Measurements from ENCODE around the gene CACNA2D1. TPM values are rescaled to one million over a fixed set of nuclear protein-coding genes. Genes with fewer than 3 reads are reported as not detected.
A peak's percentile ranks its signal among the peaks of the same experiment; 100 is the strongest.

CACNA2D1 gene
- total and polyA plus RNA-seq, 4 donors, result 1.1 to 33.4 (median 6.5) TPM

DNA sequence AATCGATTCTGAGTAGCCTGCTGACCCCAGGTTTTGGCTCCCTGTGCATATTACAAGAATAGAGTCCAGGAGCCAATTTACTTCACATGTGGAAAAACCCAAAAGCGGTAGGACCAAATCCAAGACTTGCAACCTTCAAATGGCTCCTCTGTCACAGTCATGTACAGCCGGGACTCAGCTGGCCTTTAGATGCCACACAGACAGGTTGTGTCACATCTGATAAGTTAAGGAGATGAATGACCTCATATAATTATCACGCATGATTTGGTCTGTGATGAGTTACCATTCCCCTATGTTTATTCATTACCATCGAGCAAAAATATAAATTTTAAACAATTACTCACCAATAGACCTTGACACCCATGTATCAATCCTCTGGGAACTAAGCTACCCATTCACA lies 14.2 kb downstream of the CACNA2D1 start:
- no peaks in the 10 kb centered on the region for H3K9me3 ChIP-seq (ENCODE audit: control insufficient read depth in 4 of 4, insufficient read depth in 3 of 4, low read length in 3 of 4)
- WGBS, 2 donors, result 67 to 76% methylated on average over 5 of the region's 5 CpGs
- no peaks in the 10 kb centered on the region for H3K4me1 ChIP-seq (ENCODE audit: control insufficient read depth in 5 of 5, insufficient read depth in 5 of 5, low read length in 5 of 5)
- no peak overlapping the region for H3K4me3 ChIP-seq
- TF ChIP-seq, protein P1, sequence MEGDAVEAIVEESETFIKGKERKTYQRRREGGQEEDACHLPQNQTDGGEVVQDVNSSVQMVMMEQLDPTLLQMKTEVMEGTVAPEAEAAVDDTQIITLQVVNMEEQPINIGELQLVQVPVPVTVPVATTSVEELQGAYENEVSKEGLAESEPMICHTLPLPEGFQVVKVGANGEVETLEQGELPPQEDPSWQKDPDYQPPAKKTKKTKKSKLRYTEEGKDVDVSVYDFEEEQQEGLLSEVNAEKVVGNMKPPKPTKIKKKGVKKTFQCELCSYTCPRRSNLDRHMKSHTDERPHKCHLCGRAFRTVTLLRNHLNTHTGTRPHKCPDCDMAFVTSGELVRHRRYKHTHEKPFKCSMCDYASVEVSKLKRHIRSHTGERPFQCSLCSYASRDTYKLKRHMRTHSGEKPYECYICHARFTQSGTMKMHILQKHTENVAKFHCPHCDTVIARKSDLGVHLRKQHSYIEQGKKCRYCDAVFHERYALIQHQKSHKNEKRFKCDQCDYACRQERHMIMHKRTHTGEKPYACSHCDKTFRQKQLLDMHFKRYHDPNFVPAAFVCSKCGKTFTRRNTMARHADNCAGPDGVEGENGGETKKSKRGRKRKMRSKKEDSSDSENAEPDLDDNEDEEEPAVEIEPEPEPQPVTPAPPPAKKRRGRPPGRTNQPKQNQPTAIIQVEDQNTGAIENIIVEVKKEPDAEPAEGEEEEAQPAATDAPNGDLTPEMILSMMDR (IDR thresholded peaks at IDR 0.05; ENCODE audit: control extremely low read depth, extremely low read depth), result no peak
- H3K27me3 ChIP-seq (ENCODE audit: control insufficient read depth in 3 of 3, insufficient read depth in 3 of 3, low read length in 2 of 3), result no peaks in the 10 kb centered on the region
- no peaks in the 10 kb centered on the region for H3K36me3 ChIP-seq (ENCODE audit: control insufficient read depth in 4 of 4, insufficient read depth in 4 of 4, low read length in 4 of 4)
- ATAC-seq (ENCODE audit: insufficient read depth, low FRiP score) (no peak), DNase-seq (no peak)
- H3K9ac ChIP-seq (ENCODE audit: insufficient read depth in 1 of 2, low read length in 2 of 2), result no peak overlapping the region
- no peak overlapping the region for H3K27ac ChIP-seq (ENCODE audit: low read depth in 1 of 2, low read length in 1 of 2)

DNA sequence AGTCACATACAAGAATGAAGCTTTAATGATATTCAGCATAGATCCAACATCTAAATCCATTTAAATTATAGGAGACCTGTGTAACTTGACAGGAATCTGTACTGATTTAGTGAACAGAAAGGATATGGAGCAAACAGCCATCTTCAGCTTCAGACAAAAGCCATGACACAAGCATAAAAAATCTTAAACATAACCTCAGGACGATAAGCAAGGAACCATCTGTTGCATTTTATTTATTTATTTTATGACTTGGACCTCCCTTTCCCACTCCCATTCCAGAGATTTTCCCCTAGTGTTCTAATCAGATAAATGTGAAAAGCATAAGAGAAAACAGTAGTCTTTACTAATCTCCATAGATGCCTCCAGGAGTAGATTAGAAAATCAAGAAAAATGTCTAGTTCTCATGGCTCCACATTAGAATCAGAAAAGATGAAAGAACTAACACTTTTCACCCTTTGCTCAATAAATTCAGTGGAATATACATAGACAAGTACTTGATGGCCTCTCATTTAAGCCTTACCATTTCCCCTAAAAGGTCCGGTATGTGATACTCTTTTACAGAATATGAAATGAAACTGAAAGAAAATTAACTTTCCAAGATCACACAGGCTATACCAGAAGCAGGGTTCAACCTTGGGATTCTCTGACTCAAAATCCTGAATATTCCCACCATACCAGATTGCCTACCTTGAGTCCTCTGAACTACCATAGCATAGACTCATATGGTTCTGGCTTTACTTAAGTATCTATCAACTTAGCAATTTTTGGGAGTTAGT lies 15.2 kb downstream of the CACNA2D1 start:
- no peaks in the 10 kb centered on the region for H3K4me1 ChIP-seq (ENCODE audit: control insufficient read depth in 5 of 5, insufficient read depth in 5 of 5, low read length in 5 of 5)
- no peak for DNase-seq
- no peaks in the 10 kb centered on the region for H3K36me3 ChIP-seq (ENCODE audit: control insufficient read depth in 4 of 4, insufficient read depth in 4 of 4, low read length in 4 of 4)
- H3K4me3 ChIP-seq, result no peak overlapping the region
- no peaks in the 10 kb centered on the region for H3K9me3 ChIP-seq (ENCODE audit: control insufficient read depth in 4 of 4, insufficient read depth in 3 of 4, low read length in 3 of 4)
- WGBS, 2 donors, result 76 to 89% methylated on average over 2 of the region's 2 CpGs
- TF ChIP-seq, protein P1 (IDR thresholded peaks at IDR 0.05; ENCODE audit: control extremely low read depth, extremely low read depth), result no peak
- H3K27ac ChIP-seq (ENCODE audit: low read depth in 1 of 2, low read length in 1 of 2), result no peak overlapping the region
- no peak overlapping the region for H3K9ac ChIP-seq (ENCODE audit: insufficient read depth in 1 of 2, low read length in 2 of 2)
- no peak for ATAC-seq (ENCODE audit: insufficient read depth, low FRiP score)
- H3K27me3 ChIP-seq (ENCODE audit: control insufficient read depth in 3 of 3, insufficient read depth in 3 of 3, low read length in 2 of 3), result no peaks in the 10 kb centered on the region

DNA sequence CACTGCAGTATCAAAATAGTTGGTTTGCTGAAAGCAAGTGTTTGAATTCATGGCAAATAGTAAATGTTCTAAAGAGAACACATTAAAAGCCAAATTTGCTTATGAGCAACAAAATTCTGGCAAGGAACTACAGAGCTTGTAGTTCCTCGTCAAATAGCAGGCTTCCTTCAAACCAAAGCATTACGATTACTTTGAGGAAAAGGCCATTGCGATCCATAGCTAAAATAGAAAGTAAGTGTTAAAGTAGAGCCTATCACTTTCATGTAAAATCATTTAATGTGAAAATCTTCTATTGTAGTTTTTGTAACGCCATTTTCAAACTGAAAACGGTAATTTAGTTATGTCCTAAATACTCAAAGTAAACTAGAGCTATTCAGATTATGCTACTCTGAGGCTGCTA lies 20.1 kb downstream of the CACNA2D1 start:
- Histone ChIP-seq H3K27ac (ENCODE audit: low read depth in 1 of 2, low read length in 1 of 2) (no peak overlapping the region), H3K36me3 (ENCODE audit: control insufficient read depth in 4 of 4, insufficient read depth in 4 of 4, low read length in 4 of 4) (no peaks in the 10 kb centered on the region), H3K9ac (ENCODE audit: insufficient read depth in 1 of 2, low read length in 2 of 2) (peak overlapping the region in 1 of 2 donors; percentile 56), H3K4me3 (no peak overlapping the region), H3K9me3 (ENCODE audit: control insufficient read depth in 4 of 4, insufficient read depth in 3 of 4, low read length in 3 of 4) (no peaks in the 10 kb centered on the region), H3K27me3 (ENCODE audit: control insufficient read depth in 3 of 3, insufficient read depth in 3 of 3, low read length in 2 of 3) (no peaks in the 10 kb centered on the region), H3K4me1 (ENCODE audit: control insufficient read depth in 5 of 5, insufficient read depth in 5 of 5, low read length in 5 of 5) (peaks cover 0 to 3% (median 0%) of the 10 kb centered on the region in 5 donors)
- ATAC-seq (ENCODE audit: insufficient read depth, low FRiP score), result no peak
- DNase-seq, result peak in 1 of 3 donors; percentile 33
- WGBS, 2 donors, result 71 to 85% methylated on average over 5 of the region's 5 CpGs
- TF ChIP-seq, protein P1 (IDR thresholded peaks at IDR 0.05; ENCODE audit: control extremely low read depth, extremely low read depth), result no peak

Measured in lung (tissue), 12 donors.